Bone marrow (tissue), 2 donors: ENCODE measurements around the gene MXD1.

Experiments
- DNase-seq, 2 donors: peaks; one replicate each; lab custom pipeline; 2025; lab: John Stamatoyannopoulos, UW

MXD1 gene

GRCh38 chr2:69977186-69977585, 62.3 kb downstream of the MXD1 start:
- DNase-seq, result no peak

GRCh38 chr2:69977906-69978482, 63.1 kb downstream of the MXD1 start:
- DNase-seq, result no peak

- DNase-seq, result no peak
Observed at GRCh38 chr2:69979902-69980807, 65.2 kb downstream of the MXD1 start.

- no peak for DNase-seq
Observed at GRCh38 chr2:69983392-69983966, 68.6 kb downstream of the MXD1 start.

GRCh38 chr2:69985216-69985615, 70.3 kb downstream of the MXD1 start:
- DNase-seq, result no peak

- peak in 1 of 2 donors; percentile 53 for DNase-seq
Observed at GRCh38 chr2:69985688-69986087, 70.8 kb downstream of the MXD1 start.

GRCh38 chr2:69986691-69987090, 71.8 kb downstream of the MXD1 start:
- DNase-seq, result no peak

GRCh38 chr2:69988086-69988635, 73.3 kb downstream of the MXD1 start:
- no peak for DNase-seq

GRCh38 chr2:69989009-69989408, 74.1 kb downstream of the MXD1 start:
- DNase-seq, result no peak

GRCh38 chr2:69989441-69990105, 74.7 kb downstream of the MXD1 start:
- no peak for DNase-seq
